Measurements from ENCODE around the gene RXRA. TPM values are rescaled to one million over a fixed set of nuclear protein-coding genes. Genes with fewer than 3 reads are reported as not detected.

RXRA gene
- polyA plus RNA-seq, 1 of the 3 experiments (the other 2 are of a cell fraction): 7.6 TPM

- TF ChIP-seq RFX5 (IDR thresholded peaks at IDR 0.05; ENCODE audit: low read length): no peak
- no peak for TF ChIP-seq POLR2AphosphoS5 (IDR thresholded peaks at IDR 0.05; ENCODE audit: low read depth, low read length)
- no peak for TF ChIP-seq ZBTB33 (IDR thresholded peaks at IDR 0.05; ENCODE audit: borderline replicate concordance, low read depth)
- no peak for TF ChIP-seq USF2 (IDR thresholded peaks at IDR 0.05; ENCODE audit: borderline replicate concordance, low read depth, low read length)
- no peak for TF ChIP-seq NRF1 (IDR thresholded peaks at IDR 0.05; ENCODE audit: low read depth, low read length)
- TF ChIP-seq FOXM1 (IDR thresholded peaks at IDR 0.05; ENCODE audit: low read depth): no peak
- no peak for TF ChIP-seq MAX (IDR thresholded peaks at IDR 0.05; ENCODE audit: low read depth)
- TF ChIP-seq EZH2phosphoT487 (IDR thresholded peaks at IDR 0.05; ENCODE audit: borderline replicate concordance, low read depth): no peak
- TF ChIP-seq FOSL2 (IDR thresholded peaks at IDR 0.05; ENCODE audit: borderline replicate concordance, low read depth): no peak
- TF ChIP-seq MXI1 (IDR thresholded peaks at IDR 0.05; ENCODE audit: low read depth, low read length): no peak
- TF ChIP-seq FOXJ3 (CRISPR knock-in tag; IDR thresholded peaks at IDR 0.05): no peak
- WGBS (ENCODE audit: low lambda C conversion rate): 82% methylated on average over 4 of the region's 9 CpGs
- DNase-seq: no peak
These were observed 28.7 kb upstream of the RXRA start for GRCh38 chr9:134297576-134297975.

GRCh38 chr9:134298000-134298399 lies 28.3 kb upstream of the RXRA start:
- H3K9me2 ChIP-seq: no peaks in the 10 kb centered on the region
- peaks cover 3 to 25% of the 10 kb centered on the region in 2 experiments; a peak in 1 of 4 replicates for H3K4me1 ChIP-seq (ENCODE audit: control insufficient read depth in 1 of 2, insufficient read depth in 2 of 2, low read depth in 1 of 2, low read length in 1 of 2)
- H3K4me2 ChIP-seq: no peak overlapping the region
- ChIA-PET POLR2A (no interaction called here), CTCF (no interaction called here)
- H3K27ac ChIP-seq (ENCODE audit: low read depth in 2 of 2, low read length in 1 of 2): no peak overlapping the region
- H3K79me2 ChIP-seq (ENCODE audit: insufficient read depth): no peaks in the 10 kb centered on the region
- H3K9me3 ChIP-seq: no peaks in the 10 kb centered on the region
- no peaks in the 10 kb centered on the region for H4K20me1 ChIP-seq (ENCODE audit: insufficient read depth)
- H3K4me3 ChIP-seq (ENCODE audit: low read depth in 2 of 2, low read length in 1 of 2): no peak overlapping the region
- H3K36me3 ChIP-seq (replicated peaks in 1 of 2; ENCODE audit: control insufficient read depth in 1 of 2, insufficient read depth in 2 of 2, low read length in 1 of 2): no peaks in the 10 kb centered on the region
- no peaks in the 10 kb centered on the region for H3F3A ChIP-seq (replicated peaks; ENCODE audit: insufficient read depth)
- no peak overlapping the region for H3K9ac ChIP-seq
- no peak for DNase-seq
- H3K27me3 ChIP-seq (ENCODE audit: insufficient read depth): peaks cover 6% of the 10 kb centered on the region; the same call in 1 of the 2 replicates
- H2AFZ ChIP-seq (ENCODE audit: low read depth): no peak overlapping the region
- 72% methylated on average over 6 of the region's 6 CpGs for WGBS (ENCODE audit: low lambda C conversion rate)
- TF ChIP-seq MEF2A (IDR thresholded peaks at IDR 0.05; ENCODE audit: borderline replicate concordance, low read depth) (no peak), CTCF (IDR thresholded peaks at IDR 0.05) (no peak), ZBTB33 (IDR thresholded peaks at IDR 0.05; ENCODE audit: borderline replicate concordance, low read depth) (no peak), FOSL2 (IDR thresholded peaks at IDR 0.05; ENCODE audit: borderline replicate concordance, low read depth) (no peak), TCF12 (IDR thresholded peaks at IDR 0.05) (no peak), TAF1 (IDR thresholded peaks at IDR 0.05; ENCODE audit: borderline replicate concordance, low read depth, low read length) (no peak), GABPA (IDR thresholded peaks at IDR 0.05; ENCODE audit: low read depth) (no peak), EZH2phosphoT487 (IDR thresholded peaks at IDR 0.05; ENCODE audit: borderline replicate concordance, low read depth) (no peak), SIN3A (IDR thresholded peaks at IDR 0.05; ENCODE audit: borderline replicate concordance, low read depth, low read length) (no peak), FOXJ3 (CRISPR knock-in tag; IDR thresholded peaks at IDR 0.05) (no peak), POLR2AphosphoS5 (IDR thresholded peaks at IDR 0.05; ENCODE audit: low read depth, low read length) (no peak), SMC3 (IDR thresholded peaks at IDR 0.05; ENCODE audit: low read depth, low read length) (no peak), EP300 (IDR thresholded peaks at IDR 0.05; ENCODE audit: borderline replicate concordance in 1 of 2, low read depth in 1 of 2, low read length in 1 of 2) (no peak), MAX (IDR thresholded peaks at IDR 0.05; ENCODE audit: low read depth) (no peak)

More at GRCh38 chr9:134297576-134297975, 28.7 kb upstream of the RXRA start:
- Histone ChIP-seq H3K79me2 (ENCODE audit: insufficient read depth) (no peaks in the 10 kb centered on the region), H3K4me1 (ENCODE audit: control insufficient read depth in 1 of 2, insufficient read depth in 2 of 2, low read depth in 1 of 2, low read length in 1 of 2) (peaks cover 3 to 29% of the 10 kb centered on the region in 2 experiments; a peak in 1 of 4 replicates), H3K9ac (no peak overlapping the region), H3K27me3 (ENCODE audit: insufficient read depth) (peaks cover 6% of the 10 kb centered on the region; the same call in 1 of the 2 replicates), H3K36me3 (replicated peaks in 1 of 2; ENCODE audit: control insufficient read depth in 1 of 2, insufficient read depth in 2 of 2, low read length in 1 of 2) (no peaks in the 10 kb centered on the region), H4K20me1 (ENCODE audit: insufficient read depth) (no peaks in the 10 kb centered on the region), H3K4me2 (no peak overlapping the region), H3K9me3 (no peaks in the 10 kb centered on the region), H3F3A (replicated peaks; ENCODE audit: insufficient read depth) (no peaks in the 10 kb centered on the region), H2AFZ (ENCODE audit: low read depth) (no peak overlapping the region), H3K4me3 (ENCODE audit: low read depth in 2 of 2, low read length in 1 of 2) (no peak overlapping the region), H3K27ac (ENCODE audit: low read depth in 2 of 2, low read length in 1 of 2) (no peak overlapping the region), H3K9me2 (no peaks in the 10 kb centered on the region)
- CTCF ChIA-PET: no interaction called here
- POLR2A ChIA-PET: no interaction called here
